SU-DHL-6 (cell line): ENCODE data around the gene RNF103.

ENCODE experiments used
- CTCF ChIP-seq: fragments of 200-600 bp; sonication (generic); IDR thresholded peaks from one replicate; pipeline ENCODE4 v1.5.1; 2017; ENCODE audit warnings: antibody characterized with exemption, mild to moderate bottlenecking, low read length, moderate library complexity; ENCODE audit not compliant: insufficient read depth, poor library complexity, severe bottlenecking
- EZH2phosphoT487 ChIP-seq: fragments of 200-600 bp; sonication (generic), shearing (Covaris generic); conservative IDR thresholded peaks from 2 replicates; pipeline ENCODE4 v1.6.1; 2018; ENCODE audit warnings: mild to moderate bottlenecking, antibody characterized with exemption, low read length, moderate library complexity, mixed read lengths

- TF ChIP-seq CTCF (no peak), EZH2phosphoT487 (no peak)
These were observed 2.3 kb downstream of the RNF103 start for GRCh38 chr2:86621280-86621943.
